Measurements from ENCODE around the gene DSG1. TPM values are rescaled to one million over a fixed set of nuclear protein-coding genes. Genes with fewer than 3 reads are reported as not detected.
"Not testable (repeated sequence)": the region's sequence is repeated elsewhere in the genome, so short reads cannot be mapped to it uniquely, and the experiment has no call there.

DSG1 gene
- total RNA-seq, 1 experiment from 2014 or later, result not detected

DNA sequence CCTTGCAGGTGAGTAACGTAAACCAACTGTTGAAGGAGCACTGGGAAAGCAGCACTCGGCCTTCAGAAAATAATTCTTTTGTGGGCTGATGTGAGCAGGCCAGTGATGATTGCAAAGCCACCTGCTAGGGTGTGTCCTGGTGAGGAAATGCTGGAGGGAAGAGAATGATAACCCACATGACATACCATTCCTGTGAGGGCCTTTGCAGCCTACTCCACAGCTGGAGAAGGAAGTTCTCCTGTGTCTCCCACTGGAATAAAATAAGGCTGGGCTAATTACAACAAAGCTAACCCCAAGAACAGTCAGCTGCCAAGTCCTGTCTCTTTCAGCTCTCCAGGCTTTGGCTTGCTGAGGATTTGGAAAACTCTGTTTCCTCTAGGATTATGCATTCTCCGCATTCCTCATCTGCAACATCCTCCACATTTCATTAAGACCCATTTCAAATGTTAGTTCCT lies 16.7 kb upstream of the DSG1 start:
- DNase-seq (ENCODE audit: low read depth in 1 of 2, low spot score in 2 of 2), result no peak
- Histone ChIP-seq H3K27me3 (replicated peaks) (no peaks in the 10 kb centered on the region), H3K36me3 (no peaks in the 10 kb centered on the region), H3K27ac (no peak overlapping the region), H3K4me1 (replicated peaks) (no peaks in the 10 kb centered on the region), H3K9me3 (replicated peaks) (no peaks in the 10 kb centered on the region), H3K4me3 (no peak overlapping the region)

DNA sequence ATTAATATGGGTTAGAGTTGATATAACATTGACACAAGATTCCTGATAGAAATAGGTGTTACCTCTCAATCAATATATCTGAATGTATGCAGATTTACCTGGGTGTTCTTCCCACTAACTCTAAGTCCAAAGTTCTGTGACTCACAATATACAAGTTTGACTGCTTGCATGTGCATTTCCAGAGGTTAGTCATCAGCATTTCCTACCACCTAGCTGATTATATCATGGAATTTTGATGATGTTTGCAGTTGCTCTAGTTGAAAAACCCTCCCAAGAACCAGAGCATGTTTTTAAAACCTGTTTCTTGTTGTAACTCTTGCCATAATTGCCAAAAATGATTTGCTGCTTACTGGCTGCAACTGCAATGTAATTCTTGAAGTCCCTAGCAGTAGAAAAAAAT lies 15.0 kb upstream of the DSG1 start:
- Histone ChIP-seq H3K27me3 (replicated peaks) (no peaks in the 10 kb centered on the region), H3K27ac (no peak overlapping the region), H3K4me3 (no peak overlapping the region), H3K36me3 (no peaks in the 10 kb centered on the region), H3K9me3 (replicated peaks) (no peaks in the 10 kb centered on the region), H3K4me1 (replicated peaks) (no peaks in the 10 kb centered on the region)
- DNase-seq (ENCODE audit: low read depth in 1 of 2, low spot score in 2 of 2), result no peak

DNA sequence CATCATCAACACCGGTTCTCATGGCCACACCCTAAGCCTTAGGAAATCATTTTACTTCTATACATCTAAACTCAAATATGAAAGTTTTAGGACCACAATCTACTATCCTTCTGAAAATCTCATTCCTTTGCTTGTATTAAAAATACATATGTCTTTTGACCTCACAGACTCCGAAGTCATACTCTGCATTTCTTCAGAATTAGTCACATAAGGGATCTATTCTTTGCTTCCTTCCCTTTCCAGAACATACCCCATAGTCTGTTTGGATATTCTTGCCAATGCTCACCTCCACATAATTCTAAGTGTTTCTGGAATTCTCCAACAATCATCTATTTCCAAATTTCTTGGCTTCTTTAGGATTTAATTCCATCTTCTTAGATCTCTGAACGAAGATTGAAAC lies 14.2 kb upstream of the DSG1 start:
- H3K9me3 ChIP-seq (replicated peaks), result no peaks in the 10 kb centered on the region
- H3K27me3 ChIP-seq (replicated peaks), result no peaks in the 10 kb centered on the region
- H3K27ac ChIP-seq, result no peak overlapping the region
- H3K4me3 ChIP-seq, result no peak overlapping the region
- no peaks in the 10 kb centered on the region for H3K4me1 ChIP-seq (replicated peaks)
- DNase-seq (ENCODE audit: low read depth in 1 of 2, low spot score in 2 of 2), result no peak
- H3K36me3 ChIP-seq, result no peaks in the 10 kb centered on the region

DNA sequence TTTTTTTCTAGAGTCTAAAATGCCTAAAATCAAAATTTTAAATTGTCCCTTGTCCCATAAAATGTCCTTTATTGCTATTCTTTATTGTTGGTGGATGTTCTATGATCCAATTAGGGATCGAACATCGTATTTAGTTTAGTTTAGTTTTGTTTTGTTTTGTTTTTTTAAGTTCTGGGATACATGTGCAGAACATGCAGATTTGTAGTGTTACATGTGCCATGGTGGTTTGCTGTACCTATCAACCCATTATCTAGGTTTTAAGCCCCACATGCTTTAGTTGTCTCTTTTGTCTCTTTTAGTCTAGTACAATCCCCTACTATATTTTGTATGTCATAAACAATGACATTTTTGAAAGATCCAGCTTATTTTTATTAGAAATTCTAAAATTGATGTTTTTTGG lies 8.8 kb upstream of the DSG1 start:
- Histone ChIP-seq H3K4me1 (replicated peaks) (no peaks in the 10 kb centered on the region), H3K4me3 (no peak overlapping the region), H3K27me3 (replicated peaks) (no peaks in the 10 kb centered on the region), H3K27ac (no peak overlapping the region), H3K36me3 (no peaks in the 10 kb centered on the region), H3K9me3 (replicated peaks) (no peaks in the 10 kb centered on the region)
- DNase-seq (ENCODE audit: low read depth in 1 of 2, low spot score in 2 of 2), result no peak

DNA sequence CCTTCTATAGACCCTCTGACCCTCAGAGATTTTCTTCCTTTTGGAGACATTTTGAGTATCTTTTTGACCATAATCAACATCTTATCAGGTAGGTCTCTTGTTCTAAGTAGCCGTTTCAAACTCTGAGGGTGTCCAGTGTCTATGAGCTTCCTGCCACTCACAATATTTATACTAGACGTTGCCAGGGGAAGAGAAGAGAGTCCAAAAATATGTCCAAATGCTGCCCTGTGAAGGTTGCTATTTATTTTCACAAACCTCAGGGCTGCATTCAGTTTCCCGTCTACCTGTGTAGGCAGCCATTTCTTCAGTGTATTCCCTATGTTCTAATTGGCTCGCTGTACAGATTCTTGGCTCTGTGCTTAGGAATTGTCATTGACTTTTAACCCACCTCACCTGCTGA lies 986 bp upstream of the DSG1 start:
- no peaks in the 10 kb centered on the region for H3K4me1 ChIP-seq (replicated peaks)

DNA sequence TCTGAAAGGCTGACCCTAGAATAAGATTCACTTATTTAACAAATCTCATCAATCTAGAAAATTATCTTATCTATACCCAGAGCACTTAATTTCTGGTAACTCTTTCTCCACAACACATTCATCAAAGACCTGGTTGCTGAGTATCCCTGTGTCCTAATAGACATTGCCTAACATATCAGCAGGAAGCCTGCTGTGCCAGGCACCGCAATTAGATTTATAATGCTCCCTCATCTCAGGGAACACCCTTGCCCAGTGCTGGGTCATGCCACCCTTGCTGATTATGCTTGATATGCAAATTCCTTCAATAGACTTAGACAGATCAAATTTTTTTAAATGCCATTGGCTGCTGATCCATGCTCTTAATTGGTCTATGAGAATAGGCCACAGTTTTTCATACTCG lies 3.8 kb downstream of the DSG1 start:
- Histone ChIP-seq H3K36me3 (no peaks in the 10 kb centered on the region), H3K4me1 (replicated peaks) (no peaks in the 10 kb centered on the region), H3K27ac (no peak overlapping the region), H3K9me3 (replicated peaks) (no peaks in the 10 kb centered on the region), H3K4me3 (no peak overlapping the region), H3K27me3 (replicated peaks) (no peaks in the 10 kb centered on the region)
- DNase-seq (ENCODE audit: low read depth in 1 of 2, low spot score in 2 of 2), result no peak

More for the DNA sequence above, 986 bp upstream of the DSG1 start:
- no peaks in the 10 kb centered on the region for H3K36me3 ChIP-seq
- H3K27ac ChIP-seq, result no peak overlapping the region
- DNase-seq (ENCODE audit: low read depth in 1 of 2, low spot score in 2 of 2), result no peak
- H3K27me3 ChIP-seq (replicated peaks), result no peaks in the 10 kb centered on the region
- H3K9me3 ChIP-seq (replicated peaks), result no peaks in the 10 kb centered on the region
- H3K4me3 ChIP-seq, result no peak overlapping the region

DNA sequence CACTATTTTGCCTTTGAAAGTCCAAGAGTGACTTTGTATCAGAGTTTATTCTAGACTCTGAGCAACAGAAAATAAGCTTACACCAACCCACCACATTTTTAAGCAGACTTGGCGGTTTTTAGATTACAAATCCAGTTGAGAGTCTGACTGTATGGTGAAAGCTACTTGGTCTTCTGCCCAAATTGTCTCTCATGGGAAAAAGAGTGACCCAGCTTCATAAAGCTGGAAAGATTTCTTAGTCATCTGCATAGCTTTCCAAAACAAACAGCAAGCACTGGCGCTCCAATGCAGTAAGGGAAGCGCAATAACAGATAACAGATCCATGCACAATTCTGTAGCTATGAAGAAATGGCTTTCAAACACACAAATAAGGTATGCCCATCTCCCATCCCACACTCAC lies 7.1 kb downstream of the DSG1 start:
- peak in 1 of 2 experiments; percentile 11 for DNase-seq (ENCODE audit: low read depth in 1 of 2, low spot score in 2 of 2)

DNA sequence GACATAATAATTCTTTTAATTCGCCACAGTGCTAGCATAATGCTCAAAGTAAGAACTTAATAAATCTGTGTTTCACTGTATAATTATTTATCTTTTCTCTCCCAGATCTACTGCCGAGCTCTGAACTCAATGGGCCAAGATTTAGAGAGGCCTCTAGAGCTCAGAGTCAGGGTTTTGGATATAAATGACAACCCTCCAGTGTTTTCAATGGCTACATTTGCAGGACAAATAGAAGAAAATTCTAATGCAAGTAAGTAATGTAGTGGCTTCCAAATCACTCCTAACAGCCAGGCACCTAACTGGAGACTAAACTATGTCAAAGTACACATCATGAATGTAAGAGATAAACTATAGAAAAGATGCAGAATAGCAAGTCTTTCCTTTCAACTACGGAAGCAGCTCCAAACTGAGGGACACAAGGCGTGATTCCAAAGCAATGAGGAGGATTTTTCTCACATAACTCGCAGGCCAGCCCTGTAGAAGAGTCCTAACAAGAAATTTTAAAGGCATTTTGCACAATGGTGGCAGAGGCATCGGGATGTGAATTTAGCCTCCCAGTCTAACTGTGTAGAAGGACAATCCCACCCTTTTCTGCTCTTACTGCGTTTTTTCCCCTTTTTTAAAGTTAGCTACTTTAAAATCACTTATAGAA lies 12.0 kb downstream of the DSG1 start:
- no peaks in the 10 kb centered on the region for H3K9me3 ChIP-seq (replicated peaks)
- H3K27ac ChIP-seq, result no peak overlapping the region
- H3K4me3 ChIP-seq, result no peak overlapping the region

More for the DNA sequence above, 7.1 kb downstream of the DSG1 start:
- Histone ChIP-seq H3K9me3 (replicated peaks) (no peaks in the 10 kb centered on the region), H3K4me3 (no peak overlapping the region), H3K27me3 (replicated peaks) (no peaks in the 10 kb centered on the region), H3K4me1 (replicated peaks) (no peaks in the 10 kb centered on the region), H3K36me3 (no peaks in the 10 kb centered on the region), H3K27ac (no peak overlapping the region)

DNA sequence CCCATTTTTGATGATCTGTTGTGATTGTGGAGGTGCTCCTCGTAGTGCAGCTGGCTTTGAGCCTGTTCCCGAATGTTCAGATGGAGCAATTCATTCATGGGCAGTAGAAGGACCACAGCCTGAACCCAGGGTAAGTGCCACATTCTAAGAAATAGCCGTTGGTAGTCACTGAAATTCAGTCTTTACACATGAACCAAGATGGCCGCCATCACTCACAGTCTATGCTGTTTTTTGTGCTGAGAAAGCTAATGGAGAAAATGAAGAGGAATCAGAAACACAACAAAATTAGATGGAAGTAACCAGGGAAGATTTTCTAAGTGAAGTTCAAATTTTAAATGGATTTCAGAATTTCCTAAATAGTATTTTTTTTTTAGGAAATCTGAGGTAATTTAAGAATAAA lies 25.5 kb downstream of the DSG1 start:
- Histone ChIP-seq H3K27ac (no peak overlapping the region), H3K36me3 (no peaks in the 10 kb centered on the region), H3K9me3 (replicated peaks) (no peaks in the 10 kb centered on the region), H3K4me3 (no peak overlapping the region), H3K27me3 (replicated peaks) (no peaks in the 10 kb centered on the region), H3K4me1 (replicated peaks) (no peaks in the 10 kb centered on the region)
- DNase-seq (ENCODE audit: low read depth in 1 of 2, low spot score in 2 of 2), result no peak

More for the DNA sequence above, 12.0 kb downstream of the DSG1 start:
- H3K4me1 ChIP-seq (replicated peaks), result no peaks in the 10 kb centered on the region
- H3K36me3 ChIP-seq, result no peaks in the 10 kb centered on the region
- H3K27me3 ChIP-seq (replicated peaks), result no peaks in the 10 kb centered on the region
- DNase-seq (ENCODE audit: low read depth in 1 of 2, low spot score in 2 of 2), result no peak

DNA sequence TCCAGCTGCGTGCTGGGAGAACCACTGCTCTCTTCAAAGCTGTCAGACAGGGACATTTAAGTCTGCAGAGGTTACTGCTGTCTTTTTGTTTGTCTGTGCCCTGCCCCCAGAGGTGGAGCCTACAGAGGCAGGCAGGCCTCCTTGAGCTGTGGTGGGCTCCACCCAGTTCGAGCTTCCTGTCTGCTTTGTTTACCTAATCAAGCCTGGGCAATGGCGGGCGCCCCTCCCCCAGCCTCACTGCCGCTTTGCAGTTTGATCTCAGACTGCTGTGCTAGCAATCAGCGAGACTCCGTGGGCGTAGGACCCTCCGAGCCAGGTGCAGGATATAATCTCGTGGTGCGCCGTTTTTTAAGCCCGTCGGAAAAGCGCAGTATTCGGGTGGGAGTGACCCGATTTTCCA lies 35.4 kb downstream of the DSG1 start:
- H3K4me1 ChIP-seq (replicated peaks); H3K4me3 ChIP-seq; H3K27ac ChIP-seq; DNase-seq (ENCODE audit: low read depth in 1 of 2, low spot score in 2 of 2); H3K36me3 ChIP-seq; H3K27me3 ChIP-seq (replicated peaks); H3K9me3 ChIP-seq (replicated peaks): not testable (repeated sequence)

DNA sequence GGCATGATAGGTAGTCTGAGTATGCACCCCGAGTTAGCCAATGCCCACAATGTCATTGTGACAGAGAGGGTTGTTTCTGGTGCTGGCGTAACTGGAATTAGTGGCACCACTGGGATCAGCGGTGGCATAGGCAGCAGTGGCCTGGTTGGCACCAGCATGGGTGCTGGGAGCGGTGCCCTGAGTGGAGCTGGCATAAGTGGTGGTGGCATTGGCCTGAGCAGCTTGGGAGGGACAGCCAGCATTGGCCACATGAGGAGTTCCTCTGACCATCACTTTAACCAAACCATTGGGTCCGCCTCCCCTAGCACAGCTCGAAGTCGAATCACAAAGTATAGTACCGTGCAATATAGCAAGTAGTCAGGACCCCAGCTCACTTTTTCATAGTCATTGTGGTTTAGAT lies 37.0 kb downstream of the DSG1 start:
- no peak for DNase-seq (ENCODE audit: low read depth in 1 of 2, low spot score in 2 of 2)
- no peak overlapping the region for H3K27ac ChIP-seq

DNA sequence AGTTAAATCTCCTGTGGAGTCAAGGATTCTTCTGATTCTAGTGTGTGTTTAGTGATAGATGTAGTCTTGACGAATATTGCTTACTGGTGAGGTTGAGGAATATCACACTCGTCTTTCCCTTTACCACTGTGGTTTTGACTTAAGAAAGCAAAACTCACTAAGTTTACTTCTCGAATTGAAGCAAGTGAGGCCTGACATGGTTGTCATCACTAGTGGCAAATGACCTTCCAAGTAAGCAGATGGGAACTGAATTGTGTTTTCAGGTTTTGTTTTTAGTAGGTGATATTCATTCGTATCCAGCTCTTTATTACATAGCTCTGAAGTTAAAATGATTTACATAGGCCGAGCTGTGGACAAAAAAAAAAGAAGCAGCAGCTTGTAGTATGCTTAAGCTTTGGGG lies 38.1 kb downstream of the DSG1 start:
- DNase-seq (ENCODE audit: low read depth in 1 of 2, low spot score in 2 of 2), result no peak
- Histone ChIP-seq H3K4me1 (replicated peaks) (no peaks in the 10 kb centered on the region), H3K36me3 (no peaks in the 10 kb centered on the region), H3K9me3 (replicated peaks) (no peaks in the 10 kb centered on the region), H3K27ac (no peak overlapping the region), H3K27me3 (replicated peaks) (no peaks in the 10 kb centered on the region), H3K4me3 (no peak overlapping the region)

More for the DNA sequence above, 37.0 kb downstream of the DSG1 start:
- H3K4me3 ChIP-seq, result no peak overlapping the region
- H3K27me3 ChIP-seq (replicated peaks), result no peaks in the 10 kb centered on the region
- no peaks in the 10 kb centered on the region for H3K4me1 ChIP-seq (replicated peaks)
- no peaks in the 10 kb centered on the region for H3K9me3 ChIP-seq (replicated peaks)
- H3K36me3 ChIP-seq, result no peaks in the 10 kb centered on the region

DNA sequence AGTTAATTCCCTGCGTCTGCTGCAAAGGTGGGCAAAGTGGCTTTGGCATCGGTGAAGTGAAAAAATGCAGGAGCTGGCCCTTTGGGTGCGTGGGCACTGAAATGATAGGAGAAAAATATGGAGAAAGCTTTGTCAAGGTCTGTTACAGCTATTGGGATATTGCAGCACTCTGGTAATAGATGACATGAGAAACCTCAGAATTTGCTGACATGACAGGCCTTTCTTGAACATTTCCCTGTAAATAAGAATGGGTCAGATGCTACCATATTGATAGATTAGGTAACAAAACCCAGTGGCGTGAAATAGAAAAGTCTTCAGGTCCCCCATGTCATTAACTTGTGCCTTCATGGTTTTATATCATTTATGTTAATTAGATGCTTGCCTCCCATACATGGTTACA lies 46.2 kb downstream of the DSG1 start:
- H3K4me1 ChIP-seq (replicated peaks), result no peaks in the 10 kb centered on the region
- no peaks in the 10 kb centered on the region for H3K27me3 ChIP-seq (replicated peaks)

DNA sequence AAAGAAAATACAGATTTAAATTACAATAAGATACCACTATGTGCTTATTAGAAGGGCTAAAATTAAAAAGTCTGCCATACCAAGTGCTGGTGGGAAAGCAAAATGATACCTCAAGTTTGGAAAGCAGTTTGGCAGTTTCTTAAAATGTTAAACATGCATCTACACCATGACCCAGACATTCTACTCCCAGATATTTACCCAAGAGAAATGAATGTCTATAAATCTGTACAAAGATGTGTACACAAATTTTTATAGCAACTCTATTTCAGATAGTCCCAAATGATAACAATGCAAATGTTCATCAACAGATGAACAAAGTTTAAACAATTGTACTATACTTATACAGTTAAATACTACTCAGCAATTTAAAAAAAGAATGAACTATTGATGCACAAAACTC lies 51.5 kb downstream of the DSG1 start:
- no peak for DNase-seq (ENCODE audit: low read depth in 1 of 2, low spot score in 2 of 2)
- H3K36me3 ChIP-seq, result no peaks in the 10 kb centered on the region
- H3K27ac ChIP-seq, result no peak overlapping the region
- H3K27me3 ChIP-seq (replicated peaks), result no peaks in the 10 kb centered on the region
- H3K4me3 ChIP-seq, result no peak overlapping the region
- no peaks in the 10 kb centered on the region for H3K9me3 ChIP-seq (replicated peaks)
- H3K4me1 ChIP-seq (replicated peaks), result no peaks in the 10 kb centered on the region

More for the DNA sequence above, 46.2 kb downstream of the DSG1 start:
- no peak overlapping the region for H3K4me3 ChIP-seq
- no peaks in the 10 kb centered on the region for H3K36me3 ChIP-seq
- DNase-seq (ENCODE audit: low read depth in 1 of 2, low spot score in 2 of 2), result no peak
- H3K27ac ChIP-seq, result no peak overlapping the region
- no peaks in the 10 kb centered on the region for H3K9me3 ChIP-seq (replicated peaks)

DNA sequence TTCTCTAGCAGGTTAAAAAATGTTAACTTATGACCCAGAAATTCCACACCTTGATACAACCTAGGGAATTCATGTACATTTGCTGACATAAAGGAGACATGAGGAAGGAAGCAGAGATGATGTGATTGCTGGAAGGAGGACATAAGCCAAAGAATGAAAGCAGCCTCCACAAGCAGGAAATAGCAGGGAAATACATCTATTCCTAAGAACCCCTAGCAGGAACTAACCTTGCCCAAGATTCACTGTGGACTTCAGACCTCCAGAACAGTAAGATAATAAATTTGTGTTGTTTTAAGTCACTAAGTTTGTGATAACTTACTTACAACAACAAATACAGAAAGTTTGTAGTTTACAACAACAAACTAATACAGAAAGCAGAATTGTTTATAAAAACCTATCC lies 54.0 kb downstream of the DSG1 start:
- H3K36me3 ChIP-seq, result no peaks in the 10 kb centered on the region
- DNase-seq (ENCODE audit: low read depth in 1 of 2, low spot score in 2 of 2), result no peak
- H3K27ac ChIP-seq, result no peak overlapping the region
- no peak overlapping the region for H3K4me3 ChIP-seq
- no peaks in the 10 kb centered on the region for H3K4me1 ChIP-seq (replicated peaks)
- H3K9me3 ChIP-seq (replicated peaks), result no peaks in the 10 kb centered on the region
- H3K27me3 ChIP-seq (replicated peaks), result no peaks in the 10 kb centered on the region

All from SJSA1 (cell line).